HepG2 (cell line): ENCODE measurements around the gene ZBP1. TPM values are rescaled to one million over a fixed set of nuclear protein-coding genes. Genes with fewer than 3 reads are reported as not detected.

Experiments
- BCL6 ChIP-seq: IDR thresholded peaks from 2 replicates; pipeline ENCODE4 v1.6.1; 2016; ENCODE audit warnings: missing genetic modification reagents, missing compliant biosample characterization
- ERF ChIP-seq: IDR thresholded peaks from 2 replicates; pipeline ENCODE4 v1.6.1; 2018; ENCODE audit warnings: missing biosample characterization, missing genetic modification reagents
- KMT2A ChIP-seq: sonication (generic); formaldehyde crosslinking; IDR thresholded peaks from 2 replicates; pipeline ENCODE4 v1.4.0; 2020; ENCODE audit warnings: missing genetic modification reagents
- MAF1 ChIP-seq: sonication (generic); formaldehyde crosslinking; IDR thresholded peaks from 2 replicates; pipeline ENCODE4 v1.5.0; 2020; ENCODE audit warnings: missing genetic modification reagents, borderline replicate concordance
- MIER2 ChIP-seq: IDR thresholded peaks from 2 replicates; pipeline ENCODE4 v1.6.1; 2016; ENCODE audit warnings: missing biosample characterization, missing genetic modification reagents
- MZF1 ChIP-seq: sonication (generic); formaldehyde crosslinking; IDR thresholded peaks from 2 replicates; pipeline ENCODE4 v1.8.1; 2023; ENCODE audit warnings: mild to moderate bottlenecking, missing genetic modification reagents, borderline replicate concordance
- PCBP1 ChIP-seq: fragments of 200-400 bp; formaldehyde crosslinking; IDR thresholded peaks from 2 replicates; pipeline ENCODE4 v1.6.1; 2017; ENCODE audit warnings: mild to moderate bottlenecking, low read depth, low read length, borderline replicate concordance
- SKI ChIP-seq: fragments of 450-650 bp; IDR thresholded peaks from one replicate; pipeline ENCODE4 v1.6.1; 2018; ENCODE audit warnings: mild to moderate bottlenecking; ENCODE audit not compliant: partially characterized antibody
- SP4 ChIP-seq: sonication (generic); formaldehyde crosslinking; IDR thresholded peaks from 2 replicates; pipeline ENCODE4 v1.8.1; 2023; ENCODE audit warnings: mild to moderate bottlenecking, missing genetic modification reagents
- TAF15 ChIP-seq: fragments of 200-400 bp; formaldehyde crosslinking; IDR thresholded peaks from one replicate; pipeline ENCODE4 v1.6.1; 2018; ENCODE audit warnings: mild to moderate bottlenecking, low read depth, low read length; ENCODE audit not compliant: poor library complexity, severe bottlenecking
- THAP7 ChIP-seq: sonication (generic); formaldehyde crosslinking; IDR thresholded peaks from 2 replicates; pipeline ENCODE4 v1.8.1; 2023; ENCODE audit warnings: mild to moderate bottlenecking, missing genetic modification reagents
- TOPORS ChIP-seq: sonication (generic); formaldehyde crosslinking; IDR thresholded peaks from 2 replicates; pipeline ENCODE4 v1.8.0; 2023; ENCODE audit warnings: mild to moderate bottlenecking, missing genetic modification reagents
- U2AF1 ChIP-seq: fragments of 200-400 bp; formaldehyde crosslinking; optimal IDR thresholded peaks from 2 replicates; pipeline ENCODE3; 2017; ENCODE audit warnings: mild to moderate bottlenecking, low read depth, low read length
- ZMYM4 ChIP-seq: sonication (generic); formaldehyde crosslinking; IDR thresholded peaks from 2 replicates; pipeline ENCODE4 v1.8.1; 2023; ENCODE audit warnings: mild to moderate bottlenecking, missing genetic modification reagents
- ZNF17 ChIP-seq: sonication (generic); formaldehyde crosslinking; IDR thresholded peaks from 2 replicates; pipeline ENCODE4 v1.5.0; 2020; ENCODE audit warnings: mild to moderate bottlenecking, missing genetic modification reagents
- ZNF350 ChIP-seq: sonication (generic); formaldehyde crosslinking; IDR thresholded peaks from 2 replicates; pipeline ENCODE4 v1.4.0; 2020; ENCODE audit warnings: mild to moderate bottlenecking, low read depth, missing genetic modification reagents, borderline replicate concordance
- ZNF468 ChIP-seq: sonication (generic); formaldehyde crosslinking; IDR thresholded peaks from 2 replicates; pipeline ENCODE4 v1.8.0; 2022; ENCODE audit warnings: mild to moderate bottlenecking, moderate library complexity, missing genetic modification reagents
- ZNF512B ChIP-seq: sonication (generic); formaldehyde crosslinking; IDR thresholded peaks from 2 replicates; pipeline ENCODE4 v1.5.1; 2020; ENCODE audit warnings: missing genetic modification reagents, mild to moderate bottlenecking, borderline replicate concordance
- ZNF557 ChIP-seq: sonication (generic); formaldehyde crosslinking; IDR thresholded peaks from 2 replicates; pipeline ENCODE4 v1.4.0; 2020; ENCODE audit warnings: missing genetic modification reagents
- ZNF563 ChIP-seq: sonication (generic); formaldehyde crosslinking; IDR thresholded peaks from 2 replicates; pipeline ENCODE4 v1.8.0; 2022; ENCODE audit warnings: mild to moderate bottlenecking, moderate library complexity, missing genetic modification reagents
- ZNF674 ChIP-seq: sonication (generic); formaldehyde crosslinking; IDR thresholded peaks from 2 replicates; pipeline ENCODE4 v1.5.0; 2020; ENCODE audit warnings: low read depth, mild to moderate bottlenecking, missing genetic modification reagents
- ZNF691 ChIP-seq: sonication (generic); formaldehyde crosslinking; IDR thresholded peaks from 2 replicates; pipeline ENCODE4 v1.4.0; 2020; ENCODE audit warnings: missing genetic modification reagents, low read depth, mild to moderate bottlenecking, borderline replicate concordance
- ZNF772 ChIP-seq: sonication (generic); formaldehyde crosslinking; IDR thresholded peaks from 2 replicates; pipeline ENCODE4 v1.5.0; 2020; ENCODE audit warnings: mild to moderate bottlenecking, missing genetic modification reagents
- ZNF782 ChIP-seq: sonication (generic); formaldehyde crosslinking; IDR thresholded peaks from 2 replicates; pipeline ENCODE4 v1.4.0; 2020; ENCODE audit warnings: missing genetic modification reagents, mild to moderate bottlenecking, borderline replicate concordance
- polyA plus RNA-seq, 8 experiments: library from polyadenylated mRNA; depleted of rRNA in 3 of 8; stranded (reverse) in 7 of 8; unstranded in 1 of 8; fragments of >200 nt; fragmentation: Illumina TruSeq in 4 of 8; extraction: Trizol in 4 of 8; gene quantifications; 2 replicates each; pipeline versions ENCODE4 v1.2.1 to v1.2.3, GENCODE V29; 2011 to 2016; ENCODE audit warnings: low read depth in 4 of 8, missing spikeins in 1 of 8, mixed read lengths in 1 of 8; ENCODE audit not compliant: insufficient read depth in 1 of 8
- total RNA-seq, 5 experiments: library from RNA; depleted of rRNA; stranded (reverse); fragments of >200 nt; fragmentation: Illumina TruSeq; extraction: Trizol; gene quantifications; 2 replicates each; pipeline ENCODE4 v1.2.3, GENCODE V29; 2016; ENCODE audit warnings: low read depth in 1 of 5
- TF ChIP-seq, protein P1 (sequence below): sonication (generic); formaldehyde crosslinking; IDR thresholded peaks from 2 replicates; pipeline ENCODE4 v1.4.0; 2020; ENCODE audit warnings: missing genetic modification reagents

The ZBP1 gene
- total and polyA plus RNA-seq, 2 of the 13 experiments (the other 11 are each of a cell fraction or from before 2014, with no cell fraction given) = not detected

DNA sequence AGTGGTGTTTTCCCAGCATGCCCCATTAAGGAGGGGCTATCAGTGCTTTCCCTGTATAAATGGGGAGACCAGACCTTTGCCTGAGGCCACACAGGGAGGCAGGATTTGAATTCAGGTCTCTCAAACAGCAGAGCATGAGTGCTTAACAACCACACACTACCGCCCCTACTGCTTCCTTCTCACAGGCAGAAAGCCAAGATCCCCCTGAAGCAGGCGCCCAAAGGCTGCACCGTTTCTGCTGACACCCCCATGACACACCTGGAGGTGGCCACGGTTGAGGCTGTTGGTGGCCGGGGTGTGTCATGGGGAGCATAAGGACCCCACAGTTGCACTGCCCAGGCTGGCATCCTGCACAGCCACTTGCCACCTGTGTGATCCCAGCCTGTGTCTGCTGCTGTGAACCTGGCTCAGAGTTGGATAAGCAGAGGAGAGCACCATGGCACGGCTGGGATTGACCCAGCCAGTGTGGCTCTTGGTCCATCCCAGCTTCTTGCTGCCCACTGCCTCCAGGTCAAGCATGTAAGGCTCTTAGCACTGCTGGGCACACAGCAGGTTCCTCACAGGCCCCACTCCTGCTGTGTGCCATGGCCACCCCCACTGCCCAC, 31.0 kb downstream of the ZBP1 start (continued):
- TF ChIP-seq, protein P1, sequence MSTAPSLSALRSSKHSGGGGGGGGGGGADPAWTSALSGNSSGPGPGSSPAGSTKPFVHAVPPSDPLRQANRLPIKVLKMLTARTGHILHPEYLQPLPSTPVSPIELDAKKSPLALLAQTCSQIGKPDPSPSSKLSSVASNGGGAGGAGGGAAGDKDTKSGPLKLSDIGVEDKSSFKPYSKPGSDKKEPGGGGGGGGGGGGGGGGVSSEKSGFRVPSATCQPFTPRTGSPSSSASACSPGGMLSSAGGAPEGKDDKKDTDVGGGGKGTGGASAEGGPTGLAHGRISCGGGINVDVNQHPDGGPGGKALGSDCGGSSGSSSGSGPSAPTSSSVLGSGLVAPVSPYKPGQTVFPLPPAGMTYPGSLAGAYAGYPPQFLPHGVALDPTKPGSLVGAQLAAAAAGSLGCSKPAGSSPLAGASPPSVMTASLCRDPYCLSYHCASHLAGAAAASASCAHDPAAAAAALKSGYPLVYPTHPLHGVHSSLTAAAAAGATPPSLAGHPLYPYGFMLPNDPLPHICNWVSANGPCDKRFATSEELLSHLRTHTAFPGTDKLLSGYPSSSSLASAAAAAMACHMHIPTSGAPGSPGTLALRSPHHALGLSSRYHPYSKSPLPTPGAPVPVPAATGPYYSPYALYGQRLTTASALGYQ (CRISPR knock-in tag) = no peak
- no peak; the same call in 1 of the 2 replicates for TF ChIP-seq SP4 (CRISPR knock-in tag)
- no peak for TF ChIP-seq U2AF1
- TF ChIP-seq ZNF350 = peak; percentile 43; the same call in 1 of the 2 replicates
- no peak for TF ChIP-seq ZNF17 (CRISPR knock-in tag)
- TF ChIP-seq ZNF563 (CRISPR knock-in tag) = peak; percentile 4; the same call in 1 of the 2 replicates
- TF ChIP-seq ZMYM4 (CRISPR knock-in tag) = no peak
- TF ChIP-seq ZNF691 (CRISPR knock-in tag) = no peak
- no peak for TF ChIP-seq SKI
- no peak for TF ChIP-seq ZNF468 (CRISPR knock-in tag)
- peak; percentile 93; the same call in 1 of the 2 replicates for TF ChIP-seq MZF1 (CRISPR knock-in tag)
- no peak for TF ChIP-seq TAF15
- no peak; the same call in none of the 2 replicates for TF ChIP-seq ZNF512B (CRISPR knock-in tag)
- no peak; the same call in 1 of the 2 replicates for TF ChIP-seq TOPORS
- 0 out of 2 replicates have a peak, but pooled peaks have one; percentile 1 for TF ChIP-seq THAP7 (CRISPR knock-in tag)
- 0 out of 2 replicates have a peak, but pooled peaks have one; percentile 36 for TF ChIP-seq ZNF782 (CRISPR knock-in tag)
- 0 out of 2 replicates have a peak, but pooled peaks have one; percentile 15 for TF ChIP-seq KMT2A (CRISPR knock-in tag)
- no peak for TF ChIP-seq MAF1 (CRISPR knock-in tag)
- no peak for TF ChIP-seq ZNF674 (CRISPR knock-in tag)
- TF ChIP-seq BCL6 (CRISPR knock-in tag) = no peak
- no peak for TF ChIP-seq ZNF557 (CRISPR knock-in tag)
- no peak for TF ChIP-seq MIER2 (CRISPR knock-in tag)
- TF ChIP-seq ERF (CRISPR knock-in tag) = no peak
- no peak for TF ChIP-seq ZNF772 (CRISPR knock-in tag)
- no peak for TF ChIP-seq PCBP1
